SH-SY5Y (cell line): ENCODE data around the gene COMP.

ENCODE experiments used
- GATA2 ChIP-seq: IDR thresholded peaks from 2 replicates; pipeline ENCODE4 v1.6.1; 2011; ENCODE audit warnings: mild to moderate bottlenecking, low read depth, low read length
- GATA3 ChIP-seq: IDR thresholded peaks from 2 replicates; pipeline ENCODE4 v1.6.1; 2011; ENCODE audit warnings: low read depth, mild to moderate bottlenecking, low read length, moderate library complexity

GRCh38 chr19:18807861-18808331 is 16.8 kb upstream of the COMP start:
- TF ChIP-seq GATA2 (no peak), GATA3 (no peak)
